T-helper 9 cell (primary cell): Measurements from ENCODE around the gene DISP3.

Experiments
- DNase-seq: peaks from one replicate; pipeline ENCODE4 v3.0.0-alpha.2; 2020

The DISP3 gene

GRCh38 chr1:11458811-11459275, 20.1 kb upstream of the DISP3 start:
- DNase-seq = no peak

DNA sequence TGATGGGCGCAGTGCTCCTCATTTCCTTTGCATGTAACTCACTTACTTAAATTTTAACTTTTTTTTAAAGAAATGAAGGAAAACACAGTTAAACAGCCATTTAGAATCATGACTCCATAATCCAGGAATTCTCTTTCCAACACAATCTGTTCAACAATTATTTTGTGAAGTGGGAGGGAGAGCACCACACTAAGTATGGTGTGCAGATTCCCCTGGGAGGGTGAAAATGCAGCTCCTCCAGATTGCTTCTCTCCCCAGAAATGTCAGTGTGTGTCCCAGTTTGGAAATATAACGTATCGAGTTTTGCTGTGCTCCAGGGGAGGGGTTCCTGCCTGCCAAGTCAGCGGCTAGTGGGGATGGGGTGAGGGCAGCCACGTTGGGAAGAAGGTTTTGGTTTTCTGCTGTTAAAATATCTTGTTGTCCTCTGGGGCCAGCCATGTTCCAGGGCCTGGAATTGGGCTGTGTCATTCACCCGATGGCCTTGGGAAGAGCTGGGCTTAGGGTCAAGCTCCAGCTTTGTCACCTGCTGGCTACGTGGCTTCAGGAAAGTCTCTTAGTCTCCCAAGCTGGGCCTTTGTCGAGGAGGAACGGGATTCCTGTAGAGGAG, 17.3 kb upstream of the DISP3 start:
- DNase-seq = no peak

- DNase-seq = no peak
Observed at GRCh38 chr1:11462224-11462923, 16.6 kb upstream of the DISP3 start.

DNA sequence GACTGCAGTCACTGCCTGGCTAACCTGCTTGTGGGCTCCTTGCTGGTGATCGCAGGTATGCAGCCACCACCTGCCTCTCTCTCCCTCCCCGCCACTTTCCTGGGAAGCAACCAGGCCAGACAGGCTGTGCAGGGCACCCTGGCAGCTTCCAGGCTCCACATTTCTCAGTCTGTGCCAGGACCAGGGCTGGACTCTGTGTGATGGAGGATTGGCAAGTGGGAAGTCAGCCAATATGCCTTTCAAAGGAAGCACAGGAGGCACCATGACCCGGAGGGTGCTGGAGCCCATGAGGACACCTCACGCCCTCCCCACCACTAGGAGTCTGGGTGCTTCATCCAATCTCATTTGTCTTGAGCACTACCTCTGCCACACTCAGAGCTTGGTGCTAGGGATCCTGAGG, 15.8 kb upstream of the DISP3 start:
- no peak for DNase-seq

DNA sequence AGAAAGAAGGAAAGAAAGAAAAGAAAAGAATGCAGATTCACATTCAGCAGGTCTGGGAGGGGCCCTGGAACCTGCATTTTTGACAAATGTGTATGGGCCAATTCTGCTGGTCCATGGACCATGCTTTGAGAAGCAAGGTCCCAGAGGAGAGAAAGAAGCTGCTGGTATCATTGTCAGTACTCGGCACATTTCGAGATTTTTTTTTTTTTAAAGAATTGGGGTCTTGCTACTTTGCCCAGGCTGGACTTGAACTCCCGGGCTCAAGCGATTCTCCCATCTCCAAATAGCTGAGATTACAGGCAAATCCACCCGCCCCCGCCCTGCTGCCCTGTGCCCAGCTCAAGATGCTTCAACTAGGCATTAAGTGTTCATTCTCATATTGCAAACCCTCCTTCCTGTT, 13.6 kb upstream of the DISP3 start:
- DNase-seq = no peak

GRCh38 chr1:11466416-11466815, 12.5 kb upstream of the DISP3 start:
- DNase-seq = no peak

DNA sequence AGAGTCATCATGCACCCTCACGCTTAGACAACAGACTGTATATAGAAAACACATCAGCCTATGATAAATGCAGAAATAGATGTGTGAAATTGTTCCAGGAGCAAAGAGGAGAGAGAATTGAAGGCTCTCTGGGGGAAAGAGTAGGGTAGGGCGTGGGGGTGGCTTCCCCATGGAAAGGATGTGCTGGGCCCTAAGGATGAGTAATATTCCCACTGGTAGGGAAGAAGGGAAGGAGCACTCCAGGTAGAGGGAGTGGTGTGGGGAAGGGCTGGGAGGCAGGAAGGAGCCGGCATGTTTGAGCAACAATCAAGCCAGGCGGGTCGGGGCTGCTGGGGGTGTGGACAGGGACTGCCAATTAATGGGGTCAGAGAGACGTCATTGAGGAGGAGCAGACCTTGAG, 10.1 kb upstream of the DISP3 start:
- no peak for DNase-seq

GRCh38 chr1:11470912-11471311, 8.0 kb upstream of the DISP3 start:
- no peak for DNase-seq

DNA sequence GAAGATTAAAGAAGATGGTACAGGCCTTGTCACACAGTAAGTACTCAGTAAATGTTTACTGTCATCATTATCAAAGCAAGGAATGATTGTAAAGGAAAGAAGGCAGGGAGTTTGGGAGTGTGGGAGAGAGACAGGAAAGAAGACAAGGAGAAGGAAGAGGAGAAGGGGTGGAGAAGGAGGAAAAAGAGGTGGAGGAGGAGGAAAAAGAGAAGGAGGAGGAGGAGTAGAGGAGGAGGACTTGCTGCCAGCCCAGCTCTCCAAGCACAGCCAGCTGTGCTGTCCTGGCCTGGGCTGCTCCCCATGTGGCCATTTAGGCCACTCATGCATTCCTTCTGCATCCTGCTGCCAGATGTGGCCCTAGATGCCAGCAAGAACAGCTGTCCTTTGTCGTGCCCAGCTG, 7.5 kb upstream of the DISP3 start:
- DNase-seq = no peak

- no peak for DNase-seq
Observed at GRCh38 chr1:11472284-11472683, 6.7 kb upstream of the DISP3 start.

DNA sequence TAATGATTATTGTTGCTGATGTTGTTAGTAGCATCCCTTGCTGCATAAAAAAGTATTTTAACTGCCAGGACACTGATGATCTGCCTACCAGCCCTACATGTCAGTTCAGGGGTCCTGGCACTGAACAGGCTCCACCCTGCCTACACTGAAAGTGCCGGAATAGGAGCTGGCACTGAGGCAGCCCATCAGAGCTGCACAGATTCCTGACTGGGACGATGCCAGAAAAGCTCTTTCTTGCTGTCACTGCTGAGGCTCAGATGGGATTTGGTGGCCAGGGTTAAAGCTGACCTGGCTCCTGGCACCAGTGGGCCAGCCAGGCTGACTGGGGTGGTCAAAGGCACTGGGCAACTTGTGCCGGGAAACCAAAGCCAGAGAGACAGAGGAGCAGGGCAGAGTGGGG, 6.2 kb upstream of the DISP3 start:
- DNase-seq = no peak

- no peak for DNase-seq
Observed at GRCh38 chr1:11473491-11474034, 5.4 kb upstream of the DISP3 start.

- DNase-seq = no peak
Observed at GRCh38 chr1:11474826-11475225, 4.1 kb upstream of the DISP3 start.

- DNase-seq = no peak
Observed at GRCh38 chr1:11475748-11476147, 3.2 kb upstream of the DISP3 start.

DNA sequence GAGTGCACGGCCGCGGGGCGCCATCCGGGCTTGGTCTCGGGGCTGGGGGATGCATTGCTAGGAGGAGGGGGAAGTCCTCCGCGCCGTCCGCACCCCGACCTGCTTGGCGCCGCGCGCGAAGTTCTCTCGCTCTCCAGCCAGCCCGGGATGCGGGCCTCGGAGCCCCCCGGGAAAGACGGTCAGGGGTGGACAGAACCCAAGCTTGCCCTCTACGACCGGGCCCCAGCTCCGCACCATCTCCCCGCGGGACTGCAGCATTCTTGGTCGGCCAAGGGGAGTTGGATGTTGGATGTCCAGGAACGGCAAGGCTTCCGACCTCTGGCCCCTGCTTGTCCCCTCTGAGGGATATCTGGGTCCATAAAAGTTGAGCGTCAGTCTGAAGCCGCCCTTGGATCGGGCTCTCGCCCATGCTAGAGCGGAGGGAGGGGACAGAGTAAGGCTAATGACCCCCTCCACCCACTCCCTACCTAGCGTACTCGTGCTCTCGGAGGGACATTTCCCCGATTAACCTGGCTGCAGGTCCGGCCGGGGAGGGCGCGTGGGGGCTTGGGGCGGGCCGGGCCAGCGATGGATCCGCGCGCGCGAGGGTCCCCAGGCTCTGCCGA, 522 bp downstream of the DISP3 start:
- DNase-seq = no peak

DNA sequence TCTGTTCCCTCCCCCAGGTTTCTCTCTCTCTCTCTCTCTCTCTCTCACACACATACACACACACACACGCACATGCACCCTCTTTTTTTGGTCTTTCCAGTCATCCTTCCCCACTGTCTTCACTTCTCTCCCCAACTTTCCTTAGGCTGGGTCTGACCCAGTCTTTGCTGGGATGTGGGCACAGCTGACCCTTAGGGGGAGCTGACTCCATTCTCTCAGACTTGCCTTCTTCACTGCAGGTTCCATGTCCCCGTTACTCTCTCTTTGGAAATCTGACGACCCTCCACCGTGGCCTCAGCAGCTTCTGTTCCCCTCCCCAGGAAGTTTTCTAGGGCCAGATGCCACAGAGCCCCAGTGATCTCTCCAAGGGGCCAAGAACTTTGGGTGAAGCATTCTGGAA, 2.1 kb downstream of the DISP3 start:
- no peak for DNase-seq

GRCh38 chr1:11482198-11482597, 3.2 kb downstream of the DISP3 start:
- no peak for DNase-seq

- no peak for DNase-seq
Observed at GRCh38 chr1:11482701-11483479, 3.9 kb downstream of the DISP3 start.

- no peak for DNase-seq
Observed at GRCh38 chr1:11483581-11484320, 4.8 kb downstream of the DISP3 start.

DNA sequence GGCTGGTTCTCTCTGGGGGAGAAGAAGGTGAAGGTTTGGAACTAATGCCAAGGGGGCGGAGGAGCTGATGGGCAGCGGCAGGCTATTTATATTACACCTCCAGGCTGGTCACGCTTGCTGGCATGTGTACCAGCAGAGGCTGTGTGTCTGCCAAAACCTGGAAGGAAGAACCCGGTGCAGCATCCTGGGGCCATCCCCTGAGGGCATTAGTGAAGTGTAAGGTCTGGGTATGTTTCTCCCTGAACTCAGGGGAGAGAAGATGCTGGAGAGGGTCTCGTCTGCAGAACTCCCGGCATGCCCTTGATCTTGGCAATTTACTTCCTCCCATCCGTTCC, 5.3 kb downstream of the DISP3 start:
- DNase-seq = no peak

DNA sequence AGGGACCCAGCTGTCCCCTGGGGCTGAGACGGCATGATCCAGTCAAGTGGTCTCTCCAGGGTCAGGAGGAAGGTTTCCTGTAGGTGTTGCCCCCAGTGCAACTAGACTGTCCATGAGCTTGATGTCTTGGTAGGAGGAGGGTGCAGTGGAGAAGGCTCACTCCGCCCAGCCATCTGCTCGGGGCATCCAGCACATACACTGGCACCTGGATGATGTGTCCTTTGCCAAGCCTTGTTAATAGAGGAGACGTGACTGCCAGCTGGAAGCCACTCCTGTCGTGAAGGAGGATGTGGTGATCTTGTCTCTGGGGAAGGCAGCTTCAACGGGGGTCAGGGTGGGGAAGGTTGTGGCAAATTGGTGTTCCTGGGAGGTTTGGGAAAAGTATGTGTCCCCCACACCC, 6.2 kb downstream of the DISP3 start:
- no peak for DNase-seq

GRCh38 chr1:11486231-11487009, 7.5 kb downstream of the DISP3 start:
- no peak for DNase-seq
